Measurements from ENCODE around the gene FMNL3. TPM values are rescaled to one million over a fixed set of nuclear protein-coding genes. Genes with fewer than 3 reads are reported as not detected.

Gene FMNL3
- total and polyA plus RNA-seq, 2 of the 8 experiments (the other 6 are each of a cell fraction or from before 2014, with no cell fraction given) = 8.6 to 29.0 TPM

DNA sequence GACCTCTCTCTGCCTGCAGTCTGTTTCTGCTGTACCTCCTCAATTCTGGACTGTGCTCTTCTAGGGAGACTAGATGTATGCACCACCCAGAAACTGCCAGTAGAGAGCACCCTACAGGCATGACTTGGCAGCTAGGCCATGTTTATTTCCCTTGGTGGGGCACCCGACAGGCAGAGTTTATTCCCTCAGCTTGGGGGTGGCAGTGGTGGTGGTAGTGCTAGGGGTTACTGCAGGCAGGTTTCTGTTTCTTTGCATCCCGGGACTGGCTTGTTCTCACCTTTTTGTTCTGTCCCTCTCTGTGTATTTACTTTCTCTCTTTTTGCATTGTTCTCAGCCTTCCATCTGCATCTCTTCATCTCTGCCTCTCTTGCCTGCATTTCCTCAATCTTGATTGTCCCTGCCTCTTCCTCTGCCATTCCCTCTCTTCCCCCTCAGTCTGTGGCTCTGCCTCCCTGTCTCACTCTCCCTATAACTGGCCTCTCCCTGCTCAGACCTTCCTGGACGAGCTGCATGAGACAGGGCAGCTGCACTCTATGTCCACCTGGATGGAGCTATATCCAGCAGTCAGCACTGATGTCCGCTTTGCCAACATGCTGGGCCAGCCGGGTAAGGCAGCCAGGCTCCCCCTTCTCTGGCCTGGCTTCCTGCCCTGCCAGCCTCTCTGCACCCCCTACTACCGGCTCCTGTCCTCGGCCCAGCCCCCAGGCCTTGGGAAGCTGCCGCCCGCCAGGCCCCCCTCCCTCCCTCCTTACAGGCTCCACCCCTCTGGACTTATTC lies 70.0 kb downstream of the FMNL3 start:
- WGBS, 2 experiments (ENCODE audit: extremely low coverage in 1 of 2, insufficient coverage in 1 of 2, insufficient read length in 1 of 2, insufficient replicate concordance in 2 of 2, low coverage in 1 of 2, low lambda C conversion rate in 2 of 2, missing lambda C conversion rate in 1 of 2) = 55% methylated on average over 7 of the region's 9 CpGs; no CpG with 5 or more reads in 1 of the 2 experiments
- H4K20me1 ChIP-seq (replicated peaks in 1 of 2; ENCODE audit: control insufficient read depth in 1 of 2, insufficient read depth in 2 of 2, low read length in 2 of 2) = peaks cover 0 to 4% of the 10 kb centered on the region in 2 experiments
- no peak overlapping the region for H2BK120ac ChIP-seq (replicated peaks; ENCODE audit: low read depth, low read length)
- peak overlapping the region; percentile 70 for H4K91ac ChIP-seq (replicated peaks; ENCODE audit: insufficient read length, low read length)
- H2BK20ac ChIP-seq (ENCODE audit: low read length) = no peak overlapping the region
- H3K9me3 ChIP-seq (ENCODE audit: insufficient read depth in 2 of 2, low read depth in 1 of 2, low read length in 1 of 2) = no peaks in the 10 kb centered on the region
- peak overlapping the region; percentile 55 for H4K5ac ChIP-seq (ENCODE audit: insufficient read length, low read depth, low read length)
- no peaks in the 10 kb centered on the region for H3K79me2 ChIP-seq (ENCODE audit: control insufficient read depth in 1 of 2, insufficient read depth in 2 of 2, low read length in 2 of 2)
- H3K4me3 ChIP-seq (ENCODE audit: extremely low read depth in 1 of 4, insufficient read depth in 2 of 4, low read depth in 3 of 4, low read length in 4 of 4) = no peak overlapping the region
- no peak overlapping the region for H3K23ac ChIP-seq (ENCODE audit: insufficient read length)
- H2BK12ac ChIP-seq (ENCODE audit: low read depth, low read length) = peak overlapping the region; percentile 86; the same call in 1 of the 2 replicates
- H3K9ac ChIP-seq (replicated peaks in 1 of 4; ENCODE audit: extremely low read depth in 1 of 4, low read depth in 3 of 4, low read length in 3 of 4) = peak overlapping the region in 1 of 4 experiments; percentile 20; a peak in 2 of 7 replicates
- peak overlapping the region; percentile 90; the same call in 1 of the 2 replicates for H2AK5ac ChIP-seq (ENCODE audit: low read depth, low read length)
- H3K36me3 ChIP-seq (ENCODE audit: control insufficient read depth in 2 of 4, insufficient read depth in 4 of 4, low read length in 3 of 4) = peaks cover 0 to 9% (median 2%) of the 10 kb centered on the region in 4 experiments; a peak in 5 of 8 replicates
- FAIRE-seq = no peak
- ChIA-PET POLR2A (ENCODE audit: partially characterized antibody) (interaction anchor here (1.0 to 4.1 kb wide), 12 partner anchors 9 to 120 kb away, joined by 3 to 25 read pairs (median 7); partner anchors contain the start of genes FMNL3, PRPF40B and TMBIM6), CTCF (ENCODE audit: partially characterized antibody) (interaction anchor here (0.7 to 6.4 kb wide), 45 partner anchors 8 to 224 kb away, joined by 3 to 98 read pairs (median 4); partner anchors contain the start of genes FAM186B, FMNL3, PRPF40B and TMBIM6)
- no peak overlapping the region for H4K8ac ChIP-seq (ENCODE audit: extremely low read depth, insufficient read depth, low read length)
- H3K4me1 ChIP-seq (replicated peaks in 1 of 4; ENCODE audit: control insufficient read depth in 3 of 4, insufficient read depth in 4 of 4, low read length in 3 of 4) = peaks cover 0 to 10% (median 5%) of the 10 kb centered on the region in 4 experiments; a peak in 5 of 7 replicates
- peak overlapping the region; percentile 36 for H3K4ac ChIP-seq (replicated peaks; ENCODE audit: insufficient read length, low read depth, low read length)
- H3K4me2 ChIP-seq (ENCODE audit: insufficient read depth in 1 of 2, low read depth in 2 of 2, low read length in 2 of 2) = peak overlapping the region; percentile 16 to 28; a peak in 2 of 4 replicates
- no peaks in the 10 kb centered on the region; the same call in 1 of the 2 replicates for H3K79me1 ChIP-seq (ENCODE audit: low read depth, low read length)
- DNase-seq (ENCODE audit: low read depth in 1 of 2, low spot score in 2 of 2) = no peak
- peak overlapping the region; percentile 80 for H3K18ac ChIP-seq (ENCODE audit: extremely low read depth, low read length)
- H3K27me3 ChIP-seq (replicated peaks in 1 of 4; ENCODE audit: control insufficient read depth in 3 of 4, extremely low read depth in 1 of 4, insufficient read depth in 3 of 4, low read length in 3 of 4) = no peaks in the 10 kb centered on the region
- no peaks in the 10 kb centered on the region for H3K23me2 ChIP-seq (ENCODE audit: low read depth, low read length)
- H2AFZ ChIP-seq (ENCODE audit: low read length) = no peak overlapping the region
- H2BK15ac ChIP-seq (ENCODE audit: low read length) = peak overlapping the region; percentile 61
- no peak overlapping the region for H3K14ac ChIP-seq (ENCODE audit: insufficient read length)
- peak overlapping the region; percentile 12 for H3K56ac ChIP-seq (replicated peaks; ENCODE audit: insufficient read length, low read depth, low read length)
- H2BK5ac ChIP-seq (ENCODE audit: low read depth, low read length) = peak overlapping the region; percentile 76
- H3K27ac ChIP-seq (ENCODE audit: low read depth, low read length) = no peak overlapping the region; the same call in 1 of the 2 replicates
- TF ChIP-seq JUND (IDR thresholded peaks at IDR 0.05; ENCODE audit: low read length) (no peak), TAF1 (IDR thresholded peaks at IDR 0.05; ENCODE audit: low read depth, low read length) (no peak), MAFK (IDR thresholded peaks at IDR 0.05; ENCODE audit: low read depth, low read length) (peak; percentile 69; the same call in 1 of the 2 replicates), CREB1 (IDR thresholded peaks at IDR 0.05) (peak; percentile 27; the same call in 1 of the 2 replicates), BACH1 (IDR thresholded peaks at IDR 0.05; ENCODE audit: low read length) (peak; percentile 93), CHD1 (IDR thresholded peaks at IDR 0.05; ENCODE audit: low read depth, low read length) (no peak), POU5F1 (IDR thresholded peaks at IDR 0.05; ENCODE audit: low read depth, low read length) (no peak), KDM5A (IDR thresholded peaks at IDR 0.05; ENCODE audit: low read length) (no peak)
- TF ChIP-seq, protein P1, sequence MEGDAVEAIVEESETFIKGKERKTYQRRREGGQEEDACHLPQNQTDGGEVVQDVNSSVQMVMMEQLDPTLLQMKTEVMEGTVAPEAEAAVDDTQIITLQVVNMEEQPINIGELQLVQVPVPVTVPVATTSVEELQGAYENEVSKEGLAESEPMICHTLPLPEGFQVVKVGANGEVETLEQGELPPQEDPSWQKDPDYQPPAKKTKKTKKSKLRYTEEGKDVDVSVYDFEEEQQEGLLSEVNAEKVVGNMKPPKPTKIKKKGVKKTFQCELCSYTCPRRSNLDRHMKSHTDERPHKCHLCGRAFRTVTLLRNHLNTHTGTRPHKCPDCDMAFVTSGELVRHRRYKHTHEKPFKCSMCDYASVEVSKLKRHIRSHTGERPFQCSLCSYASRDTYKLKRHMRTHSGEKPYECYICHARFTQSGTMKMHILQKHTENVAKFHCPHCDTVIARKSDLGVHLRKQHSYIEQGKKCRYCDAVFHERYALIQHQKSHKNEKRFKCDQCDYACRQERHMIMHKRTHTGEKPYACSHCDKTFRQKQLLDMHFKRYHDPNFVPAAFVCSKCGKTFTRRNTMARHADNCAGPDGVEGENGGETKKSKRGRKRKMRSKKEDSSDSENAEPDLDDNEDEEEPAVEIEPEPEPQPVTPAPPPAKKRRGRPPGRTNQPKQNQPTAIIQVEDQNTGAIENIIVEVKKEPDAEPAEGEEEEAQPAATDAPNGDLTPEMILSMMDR (IDR thresholded peaks at IDR 0.05; ENCODE audit: control extremely low read depth in 1 of 3, insufficient read depth in 1 of 3, low read depth in 1 of 3, low read length in 3 of 3) = peak; percentile 64 to 84 (median 79)

Measured in H1 (cell line).